HG03045 (cell line): ENCODE results near the gene GPR85.
"Not testable (repeated sequence)": the region's sequence is repeated elsewhere in the genome, so short reads cannot be mapped to it uniquely, and the experiment has no call there.

Experiments
- ATAC-seq: cut with Tn5 transposase; IDR thresholded peaks from one replicate; pipeline ENCODE4 v1.9.1; 2021; ENCODE audit warnings: mild to moderate bottlenecking, moderate library complexity; ENCODE audit not compliant: unreplicated experiment

Gene GPR85, protein sequence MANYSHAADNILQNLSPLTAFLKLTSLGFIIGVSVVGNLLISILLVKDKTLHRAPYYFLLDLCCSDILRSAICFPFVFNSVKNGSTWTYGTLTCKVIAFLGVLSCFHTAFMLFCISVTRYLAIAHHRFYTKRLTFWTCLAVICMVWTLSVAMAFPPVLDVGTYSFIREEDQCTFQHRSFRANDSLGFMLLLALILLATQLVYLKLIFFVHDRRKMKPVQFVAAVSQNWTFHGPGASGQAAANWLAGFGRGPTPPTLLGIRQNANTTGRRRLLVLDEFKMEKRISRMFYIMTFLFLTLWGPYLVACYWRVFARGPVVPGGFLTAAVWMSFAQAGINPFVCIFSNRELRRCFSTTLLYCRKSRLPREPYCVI

DNA sequence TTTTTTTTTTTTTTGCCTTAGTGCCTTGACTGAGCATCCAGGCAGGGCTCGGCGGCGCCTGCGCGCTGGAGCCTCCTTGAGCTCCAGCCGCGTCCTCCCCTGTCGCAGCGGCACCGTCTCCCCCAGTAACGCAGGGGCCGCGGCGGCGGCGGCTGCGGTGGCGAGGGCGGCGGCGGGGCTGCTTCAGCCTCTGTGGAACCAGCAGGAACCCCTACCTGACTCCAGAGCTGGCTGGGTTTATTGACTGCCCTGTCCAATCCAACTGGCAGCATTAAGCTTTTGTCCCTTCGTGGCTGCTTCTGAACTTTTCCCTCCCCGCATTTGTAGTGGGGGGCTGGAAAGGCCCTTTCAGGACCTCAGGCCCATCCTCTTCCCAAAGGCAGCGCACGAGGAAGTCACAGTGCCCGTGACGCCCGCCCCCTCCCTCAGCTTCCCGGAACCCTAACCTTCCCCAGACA is at the start of gene GPR85:
GPR85 (minus strand) TSS at position 397 of the 458 bp plus-strand sequence. CDS start 2,106 bp downstream, outside the sequence.
- peak; percentile 62 for ATAC-seq

DNA sequence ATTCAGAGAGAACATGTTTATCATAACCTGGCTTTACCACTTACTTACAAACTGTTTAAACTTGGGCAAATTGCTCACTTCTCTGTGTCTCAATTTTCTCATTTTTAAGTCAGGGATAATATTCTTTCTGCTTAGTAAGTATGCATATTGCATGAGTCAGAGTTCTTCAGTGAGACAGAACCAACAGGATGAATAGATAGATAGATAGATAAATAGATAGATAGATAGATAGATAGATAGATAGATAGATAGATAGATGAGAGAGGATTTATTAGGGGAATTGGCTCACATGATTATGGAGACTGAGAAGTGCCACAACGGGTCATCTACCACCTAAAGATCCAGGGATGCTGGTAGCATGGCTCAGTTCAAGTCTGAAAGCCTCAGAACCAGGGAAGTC is 47.4 kb upstream of the GPR85 start:
- ATAC-seq: no peak

DNA sequence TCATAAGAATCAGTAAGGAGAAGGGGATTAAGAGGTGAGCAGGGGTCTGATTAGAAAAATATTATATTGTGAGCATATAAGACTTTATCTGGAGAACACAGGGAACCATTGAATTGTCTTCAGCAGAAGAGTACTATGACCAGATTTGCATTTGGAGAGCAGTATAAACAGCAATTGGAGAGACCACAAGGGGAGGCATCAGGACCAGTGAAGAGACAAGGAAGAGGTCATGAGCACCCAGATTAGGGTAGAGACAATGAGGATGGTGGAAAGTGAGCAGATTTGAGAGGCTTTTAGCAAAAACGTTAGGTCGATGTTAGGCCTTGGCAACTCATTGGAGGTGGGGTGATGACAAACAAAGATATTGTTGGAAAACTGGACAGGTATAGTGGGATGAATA is 44.7 kb upstream of the GPR85 start:
- no peak for ATAC-seq

DNA sequence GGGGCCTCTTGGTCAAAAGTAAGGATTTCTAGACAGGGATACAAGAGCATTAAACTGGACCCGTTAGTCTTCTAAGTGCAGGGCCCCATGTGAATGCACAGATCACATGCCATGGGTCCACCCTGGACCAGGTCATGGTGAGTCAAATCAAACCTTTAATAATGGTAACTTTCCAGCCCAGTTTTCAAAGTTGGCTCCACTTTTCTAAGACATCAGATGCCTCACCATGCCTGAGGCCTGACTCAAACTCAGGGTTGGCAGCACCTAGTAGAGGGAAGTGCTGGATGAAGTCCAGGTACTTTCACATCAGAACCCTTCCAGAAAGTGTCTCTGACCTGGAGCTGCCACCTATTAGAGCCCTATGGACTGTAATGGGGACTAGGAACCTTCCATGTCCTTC is 41.4 kb upstream of the GPR85 start:
- ATAC-seq: no peak

DNA sequence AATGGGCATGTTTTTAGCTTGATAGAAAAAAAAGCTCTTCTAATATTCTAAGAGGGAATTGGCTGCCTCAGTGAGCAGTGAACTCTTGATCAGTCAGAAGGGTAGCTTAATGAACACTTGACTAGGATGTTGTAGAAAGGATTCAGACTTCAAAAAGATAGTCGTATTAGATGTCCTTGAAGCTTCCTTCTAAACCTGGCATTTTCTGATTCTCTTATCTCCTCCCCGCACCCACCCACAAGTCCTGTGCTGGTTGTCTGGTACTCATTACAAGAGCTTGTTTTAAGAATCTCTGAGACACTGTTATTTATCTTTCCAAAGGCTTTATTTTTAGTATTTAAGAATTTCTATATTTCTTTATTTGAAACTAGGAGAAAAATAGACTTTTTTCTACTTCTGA is 39.1 kb upstream of the GPR85 start:
- no peak for ATAC-seq

- ATAC-seq: no peak
Observed at GRCh38 chr7:113122744-113123143, 36.1 kb upstream of the GPR85 start.

DNA sequence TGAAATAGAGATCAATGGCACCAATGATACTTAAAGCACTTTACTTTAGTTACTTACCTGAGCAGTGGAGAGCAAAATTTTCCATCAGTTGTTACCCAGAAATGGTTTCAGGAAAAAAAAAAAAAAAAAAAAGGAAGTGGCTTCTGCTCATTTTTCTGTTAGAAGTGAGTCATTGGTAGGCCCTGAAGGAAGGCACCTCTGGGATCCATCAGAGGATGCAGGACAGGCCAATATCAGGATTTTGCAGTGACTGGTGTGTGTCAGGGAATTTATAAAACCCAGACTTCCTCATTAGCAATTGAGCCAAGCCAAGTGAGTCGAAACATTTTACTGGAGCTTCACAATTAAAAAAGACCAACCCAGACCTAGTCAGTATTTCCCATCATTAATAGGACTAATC is 34.0 kb upstream of the GPR85 start:
- no peak for ATAC-seq

DNA sequence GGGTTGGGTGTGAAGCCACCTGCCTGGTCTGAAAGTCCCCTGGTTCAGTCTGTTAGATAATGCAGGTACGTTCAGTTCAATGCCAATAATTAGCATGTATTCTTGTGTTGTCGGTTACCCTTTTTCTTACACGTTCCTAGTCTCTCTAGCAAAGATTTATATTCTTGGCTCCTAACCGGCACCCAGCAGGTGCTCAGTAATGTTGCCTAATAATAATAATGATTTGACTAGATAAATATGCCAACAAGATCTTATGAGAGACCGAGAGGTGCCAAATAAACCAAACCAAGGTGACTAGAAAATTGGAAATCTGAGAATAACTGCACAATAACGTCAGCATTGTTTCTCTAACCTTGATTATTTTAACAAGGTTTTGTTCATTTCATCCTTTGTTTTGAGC is 32.8 kb upstream of the GPR85 start:
- no peak for ATAC-seq

GRCh38 chr7:113118074-113118959 is 31.7 kb upstream of the GPR85 start, which contains the start of gene SMIM30:
SMIM30 (minus strand) TSS chr7:113118554; CDS start chr7:113117578, 976 bp downstream.
- peak; percentile 100 for ATAC-seq

DNA sequence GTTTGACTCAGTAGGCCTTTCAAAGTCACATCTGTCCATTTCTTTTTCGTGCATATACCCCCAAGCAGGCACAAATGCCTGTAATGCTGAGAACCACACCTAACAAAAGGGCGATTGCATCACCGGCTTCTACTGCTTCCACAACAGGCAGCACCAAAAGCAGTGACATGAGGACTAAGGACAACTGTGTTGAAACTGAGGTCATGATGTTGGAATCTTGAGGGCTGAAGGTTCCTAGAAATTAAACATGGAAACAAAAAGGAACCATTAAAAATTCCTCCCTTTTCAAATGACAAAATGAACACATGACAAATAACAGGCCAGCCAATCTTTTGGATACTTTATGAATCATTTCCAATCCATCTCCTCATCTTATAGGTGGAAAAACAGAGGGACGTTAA is 30.7 kb upstream of the GPR85 start:
- not testable (repeated sequence) for ATAC-seq

DNA sequence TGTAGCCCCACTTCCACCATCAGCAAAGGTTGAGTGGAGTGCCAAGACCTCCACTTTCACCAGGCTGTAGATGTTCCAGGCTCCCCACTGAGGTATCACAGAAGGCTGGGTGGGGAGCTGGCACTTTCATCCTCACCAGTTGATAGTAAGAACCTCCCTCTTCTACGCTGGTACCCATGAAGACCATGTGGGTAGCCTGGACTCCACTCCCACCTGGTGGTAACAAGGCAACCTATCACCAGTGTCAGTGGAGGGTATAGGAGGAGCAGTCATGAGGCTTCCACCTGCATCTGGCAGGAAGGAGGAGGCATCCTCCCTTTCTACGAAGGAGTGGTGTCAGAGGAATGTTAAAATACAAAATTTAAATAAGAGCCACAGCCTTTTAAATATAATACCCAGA is 27.3 kb upstream of the GPR85 start:
- no peak for ATAC-seq

GRCh38 chr7:113109718-113110117 is 23.1 kb upstream of the GPR85 start:
- no peak for ATAC-seq

DNA sequence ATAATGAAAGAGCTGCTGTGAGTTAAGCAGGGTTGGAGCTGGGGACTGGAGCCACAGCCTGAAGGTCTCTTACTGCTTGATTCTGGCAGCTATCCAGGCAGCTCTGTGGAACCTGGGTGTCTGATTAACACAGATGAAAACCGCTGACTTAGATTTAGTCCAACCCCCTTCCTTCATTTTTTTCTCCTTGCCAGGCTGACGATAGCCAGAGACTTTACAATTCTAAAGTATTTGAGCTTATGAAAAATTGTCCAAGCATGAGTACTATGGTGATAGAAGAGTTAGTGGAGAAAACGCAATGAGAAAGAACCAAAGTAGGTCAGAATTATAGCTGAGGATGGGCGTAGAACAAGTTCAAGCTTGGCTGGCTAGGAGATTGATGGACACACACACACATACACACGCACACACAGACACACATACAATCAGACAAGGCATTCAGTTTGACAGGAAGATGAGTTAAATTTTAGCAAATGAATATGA is 13.5 kb upstream of the GPR85 start:
- no peak for ATAC-seq

DNA sequence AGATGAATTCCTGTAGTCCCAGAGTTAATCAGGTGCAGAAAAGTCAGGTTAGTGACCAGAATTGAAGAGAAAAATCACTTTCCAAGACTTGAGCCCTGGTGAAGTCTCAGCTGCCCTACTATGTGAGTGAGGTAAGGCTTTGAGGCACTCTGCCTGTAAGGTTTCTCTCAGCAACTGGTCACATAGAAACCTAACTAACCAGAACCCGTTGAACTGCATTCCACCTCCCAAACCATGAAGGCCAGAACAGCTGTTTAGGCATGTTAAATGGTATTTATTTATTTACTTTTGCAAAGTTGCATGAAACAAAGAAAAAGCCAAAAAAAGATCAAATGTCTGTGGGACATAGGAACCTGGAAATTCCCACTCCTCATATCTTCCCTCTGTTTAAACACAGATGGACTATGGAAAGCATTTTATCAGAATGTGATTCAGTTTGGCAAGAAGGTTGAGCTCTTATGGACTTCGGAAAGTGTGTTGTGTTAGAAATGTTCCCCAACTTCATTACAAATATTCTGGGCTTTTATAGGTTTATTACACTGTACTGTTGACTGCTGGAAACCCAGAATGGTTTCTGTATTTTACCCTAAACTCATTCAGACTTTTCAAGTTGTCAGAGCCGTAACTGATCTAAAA is 12.8 kb upstream of the GPR85 start:
- no peak for ATAC-seq

DNA sequence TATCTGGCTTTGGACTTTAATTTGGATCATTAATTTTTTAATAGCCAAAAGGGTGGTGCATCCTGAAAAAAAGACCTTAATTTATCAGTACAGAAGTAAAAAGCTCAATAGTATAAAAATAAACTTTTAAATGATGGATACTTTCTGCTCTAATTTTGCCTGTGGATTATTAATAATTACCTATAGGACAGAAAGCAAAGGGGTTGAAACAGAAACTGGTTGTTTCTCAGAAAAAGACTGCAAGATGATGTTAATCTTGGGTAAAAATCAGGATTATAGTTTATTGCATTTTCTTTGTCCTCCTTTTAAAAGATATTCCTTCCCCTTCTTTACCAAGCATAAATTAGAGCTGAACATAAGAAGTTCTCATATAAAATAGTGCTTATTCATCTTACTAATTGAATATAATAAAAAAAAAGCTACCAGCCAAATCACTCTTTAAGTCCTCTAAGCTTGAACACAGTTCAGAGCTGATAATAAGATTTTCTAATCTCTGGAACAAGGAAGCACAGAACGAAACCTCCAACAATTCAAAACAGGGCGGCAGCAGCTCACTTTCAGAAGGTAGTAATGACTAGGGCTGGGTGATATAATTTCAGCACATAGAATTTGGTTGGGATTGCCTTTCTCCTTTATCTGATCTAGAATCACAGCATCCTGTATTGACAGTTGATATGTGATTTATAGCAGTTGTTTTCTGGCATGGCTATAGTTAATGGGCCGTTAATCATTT is 8.1 kb upstream of the GPR85 start:
- no peak for ATAC-seq

- no peak for ATAC-seq
Observed at GRCh38 chr7:113093561-113093960, 6.9 kb upstream of the GPR85 start.

DNA sequence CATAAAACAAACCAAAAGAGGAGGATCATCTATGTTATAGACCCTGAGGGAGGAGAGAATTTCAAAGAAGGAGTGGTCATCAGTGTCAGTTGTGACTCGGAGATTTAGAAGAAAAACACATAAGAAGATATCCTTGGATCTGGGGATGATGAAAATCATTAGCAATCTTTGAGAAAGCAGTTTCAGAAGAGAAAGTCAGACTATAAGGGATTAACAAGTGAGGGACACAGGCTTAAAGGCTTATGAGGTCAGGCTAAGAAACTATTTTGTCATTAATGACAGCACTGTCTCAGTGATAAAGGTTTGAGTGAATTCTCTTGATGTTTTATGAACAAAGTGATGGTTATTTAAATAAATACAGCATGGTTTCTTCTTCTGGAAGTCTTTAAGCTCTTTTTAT is 6.1 kb upstream of the GPR85 start:
- ATAC-seq: no peak

DNA sequence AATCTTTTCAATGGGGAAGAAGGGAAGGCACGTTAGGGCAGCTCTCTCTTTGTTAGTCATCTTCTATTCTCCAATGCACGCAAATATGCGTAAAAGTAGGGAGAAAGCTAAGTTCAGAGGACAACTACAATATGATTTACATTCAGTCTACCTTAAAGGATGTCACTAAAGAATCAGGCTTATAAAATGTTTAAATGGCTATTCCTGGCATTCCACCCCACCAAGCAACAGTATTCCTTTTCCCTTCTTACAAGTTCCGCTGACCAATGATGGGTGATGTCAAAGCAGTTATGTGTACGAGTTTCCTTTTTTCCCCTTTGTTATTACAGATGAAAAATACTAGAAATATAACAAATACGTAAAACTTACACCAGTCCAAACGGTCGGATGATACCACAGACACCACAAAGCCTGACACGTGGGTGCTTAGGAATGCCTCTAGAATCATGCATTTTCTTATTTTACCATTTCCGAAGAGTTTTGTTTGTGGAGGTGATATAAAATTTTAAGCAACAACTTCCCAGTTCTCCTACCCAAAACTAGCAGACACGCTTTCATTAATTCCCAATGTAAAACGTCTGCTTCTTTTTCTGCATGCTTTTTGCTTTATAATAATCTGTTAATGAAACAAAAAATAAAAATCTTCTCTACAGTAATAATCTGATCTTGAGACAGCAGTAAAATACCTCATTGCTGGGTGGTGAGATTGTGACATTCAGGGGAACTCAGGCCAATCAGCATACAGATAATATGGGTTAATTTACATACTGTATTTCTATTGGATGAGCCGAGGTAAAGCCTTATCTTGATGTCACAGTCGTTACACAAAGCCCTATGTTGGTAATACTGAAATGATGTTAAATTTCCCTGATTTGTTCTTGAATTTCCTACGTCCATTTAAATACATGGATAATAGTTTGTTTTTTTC is 708 bp upstream of the GPR85 start:
- ATAC-seq: no peak

GRCh38 chr7:113085781-113086390 is 741 bp downstream of the GPR85 start:
- no peak for ATAC-seq
